SU-DHL-6 (cell line): ENCODE results near the gene COQ8B.

ENCODE experiments used
- H2AFZ ChIP-seq: fragments of 200-600 bp; sonication (generic); 2 replicates; pipeline ENCODE4 v1.6.1; 2014; ENCODE audit warnings: low read depth, mild to moderate bottlenecking, moderate library complexity, mixed read lengths, antibody characterized with exemption, low read length; ENCODE audit not compliant: severe bottlenecking
- H3F3A ChIP-seq: fragments of 200-600 bp; shearing (Covaris generic); 2 replicates; pipeline ENCODE4 v1.6.0; 2016; ENCODE audit warnings: antibody characterized with exemption, mild to moderate bottlenecking; ENCODE audit not compliant: insufficient read depth
- H3K27ac ChIP-seq: fragments of 200-600 bp; sonication (generic); 2 replicates; pipeline ENCODE4 v1.5.1; 2016; ENCODE audit warnings: low read depth, mild to moderate bottlenecking, low read length, moderate library complexity, mixed read lengths
- H3K27me3 ChIP-seq: fragments of 200-600 bp; sonication (generic), shearing (Covaris generic); 2 replicates; pipeline ENCODE4 v1.6.0; 2014; ENCODE audit warnings: mild to moderate bottlenecking, low read length
- H3K36me3 ChIP-seq: fragments of 200-600 bp; sonication (generic); 2 replicates; pipeline ENCODE4 v1.6.1; 2014; ENCODE audit warnings: mild to moderate bottlenecking, low read length, mixed read lengths
- H3K4me2 ChIP-seq: fragments of 300-600, 200-600 bp; shearing (Covaris generic), sonication (generic); 2 replicates; pipeline ENCODE4 v1.6.0; 2014; ENCODE audit warnings: low read length, low read depth, mild to moderate bottlenecking; ENCODE audit not compliant: poor library complexity, severe bottlenecking
- H3K4me3 ChIP-seq: fragments of 200-600 bp; sonication (generic); 2 replicates; pipeline ENCODE4 v1.5.1; 2014; ENCODE audit warnings: antibody characterized with exemption, low read length, mild to moderate bottlenecking, mixed read lengths; ENCODE audit not compliant: insufficient read depth, poor library complexity, severe bottlenecking
- H3K79me2 ChIP-seq: fragments of 200-600 bp; sonication (generic); 2 replicates; pipeline ENCODE4 v1.6.1; 2014; ENCODE audit warnings: mild to moderate bottlenecking, low read length, moderate library complexity; ENCODE audit not compliant: insufficient read depth
- H3K9ac ChIP-seq: fragments of 200-600 bp; sonication (generic); 2 replicates; pipeline ENCODE4 v1.7.0; 2014; ENCODE audit warnings: mild to moderate bottlenecking, low read length
- H3K9me2 ChIP-seq: fragments of 200-600 bp; sonication (generic); replicated peaks from 2 replicates; pipeline ENCODE4 v1.6.1; 2014; ENCODE audit warnings: low read length; ENCODE audit not compliant: insufficient read depth
- H3K9me3 ChIP-seq: fragments of 200-600 bp; sonication (generic); 2 replicates; pipeline ENCODE4 v1.6.1; 2014; ENCODE audit warnings: low read length, mixed read lengths; ENCODE audit not compliant: insufficient read depth
- H4K20me1 ChIP-seq: fragments of 200-600 bp; sonication (generic); 2 replicates; pipeline ENCODE4 v1.6.1; 2014; ENCODE audit warnings: low read depth, mild to moderate bottlenecking, antibody characterized with exemption, low read length, moderate library complexity, mixed read lengths
- EZH2phosphoT487 ChIP-seq: fragments of 200-600 bp; sonication (generic), shearing (Covaris generic); conservative IDR thresholded peaks from 2 replicates; pipeline ENCODE4 v1.6.1; 2018; ENCODE audit warnings: mild to moderate bottlenecking, antibody characterized with exemption, low read length, moderate library complexity, mixed read lengths
- TF ChIP-seq, protein P1 (sequence below): fragments of 200-600 bp; sonication (generic); IDR thresholded peaks from one replicate; pipeline ENCODE4 v1.5.1; 2017; ENCODE audit warnings: antibody characterized with exemption, mild to moderate bottlenecking, low read length, moderate library complexity; ENCODE audit not compliant: insufficient read depth, poor library complexity, severe bottlenecking

The COQ8B gene

GRCh38 chr19:40681039-40681438 lies 35.6 kb downstream of the COQ8B start:
- TF ChIP-seq, protein P1, sequence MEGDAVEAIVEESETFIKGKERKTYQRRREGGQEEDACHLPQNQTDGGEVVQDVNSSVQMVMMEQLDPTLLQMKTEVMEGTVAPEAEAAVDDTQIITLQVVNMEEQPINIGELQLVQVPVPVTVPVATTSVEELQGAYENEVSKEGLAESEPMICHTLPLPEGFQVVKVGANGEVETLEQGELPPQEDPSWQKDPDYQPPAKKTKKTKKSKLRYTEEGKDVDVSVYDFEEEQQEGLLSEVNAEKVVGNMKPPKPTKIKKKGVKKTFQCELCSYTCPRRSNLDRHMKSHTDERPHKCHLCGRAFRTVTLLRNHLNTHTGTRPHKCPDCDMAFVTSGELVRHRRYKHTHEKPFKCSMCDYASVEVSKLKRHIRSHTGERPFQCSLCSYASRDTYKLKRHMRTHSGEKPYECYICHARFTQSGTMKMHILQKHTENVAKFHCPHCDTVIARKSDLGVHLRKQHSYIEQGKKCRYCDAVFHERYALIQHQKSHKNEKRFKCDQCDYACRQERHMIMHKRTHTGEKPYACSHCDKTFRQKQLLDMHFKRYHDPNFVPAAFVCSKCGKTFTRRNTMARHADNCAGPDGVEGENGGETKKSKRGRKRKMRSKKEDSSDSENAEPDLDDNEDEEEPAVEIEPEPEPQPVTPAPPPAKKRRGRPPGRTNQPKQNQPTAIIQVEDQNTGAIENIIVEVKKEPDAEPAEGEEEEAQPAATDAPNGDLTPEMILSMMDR, result no peak
- no peak for TF ChIP-seq EZH2phosphoT487
- Histone ChIP-seq H3K4me2 (no peak overlapping the region), H3K79me2 (no peaks in the 10 kb centered on the region), H3K27me3 (no peaks in the 10 kb centered on the region), H3K9ac (no peak overlapping the region), H3K27ac (no peak overlapping the region), H3K9me2 (no peaks in the 10 kb centered on the region), H4K20me1 (no peaks in the 10 kb centered on the region), H3K36me3 (no peaks in the 10 kb centered on the region), H2AFZ (no peak overlapping the region), H3K9me3 (no peaks in the 10 kb centered on the region), H3K4me3 (no peak overlapping the region), H3F3A (no peaks in the 10 kb centered on the region)

- H3K9ac ChIP-seq, result no peak overlapping the region
- no peaks in the 10 kb centered on the region for H4K20me1 ChIP-seq
- H2AFZ ChIP-seq, result no peak overlapping the region
- no peaks in the 10 kb centered on the region for H3K9me2 ChIP-seq
- no peaks in the 10 kb centered on the region for H3K79me2 ChIP-seq
- no peak overlapping the region for H3K27ac ChIP-seq
- no peak overlapping the region for H3K4me3 ChIP-seq
- H3K27me3 ChIP-seq, result no peaks in the 10 kb centered on the region
- TF ChIP-seq, protein P1, result no peak
- no peaks in the 10 kb centered on the region for H3K36me3 ChIP-seq
- no peaks in the 10 kb centered on the region for H3K9me3 ChIP-seq
- no peaks in the 10 kb centered on the region for H3F3A ChIP-seq
- no peak overlapping the region for H3K4me2 ChIP-seq
These were observed 39.5 kb downstream of the COQ8B start for GRCh38 chr19:40677156-40677555.

GRCh38 chr19:40674291-40674690 lies 42.4 kb downstream of the COQ8B start:
- Histone ChIP-seq H3K9me3 (peaks cover 7% of the 10 kb centered on the region; the same call in 1 of the 2 replicates), H3K9me2 (no peaks in the 10 kb centered on the region), H3K4me2 (no peak overlapping the region), H3K36me3 (no peaks in the 10 kb centered on the region; the same call in 1 of the 2 replicates), H3K27me3 (no peaks in the 10 kb centered on the region), H4K20me1 (no peaks in the 10 kb centered on the region), H3F3A (no peaks in the 10 kb centered on the region), H3K9ac (no peak overlapping the region), H3K4me3 (no peak overlapping the region), H3K79me2 (no peaks in the 10 kb centered on the region), H2AFZ (no peak overlapping the region), H3K27ac (no peak overlapping the region)
- TF ChIP-seq EZH2phosphoT487, result no peak
- TF ChIP-seq, protein P1, result no peak
